Jurkat, Clone E6-1 (cell line): ENCODE data around the gene AHRR.
"Not testable (repeated sequence)": the region's sequence is repeated elsewhere in the genome, so short reads cannot be mapped to it uniquely, and the experiment has no call there.

Source experiments
- DNase-seq: peaks from one replicate; pipeline ENCODE4 v3.0.0-alpha.2; 2011; ENCODE audit warnings: low read depth, low spot score
- H3K4me3 ChIP-seq: 2 replicates; pipeline ENCODE4 v1.5.1; 2011; ENCODE audit warnings: mild to moderate bottlenecking, low read length, control low read depth, moderate library complexity

Gene AHRR

DNA sequence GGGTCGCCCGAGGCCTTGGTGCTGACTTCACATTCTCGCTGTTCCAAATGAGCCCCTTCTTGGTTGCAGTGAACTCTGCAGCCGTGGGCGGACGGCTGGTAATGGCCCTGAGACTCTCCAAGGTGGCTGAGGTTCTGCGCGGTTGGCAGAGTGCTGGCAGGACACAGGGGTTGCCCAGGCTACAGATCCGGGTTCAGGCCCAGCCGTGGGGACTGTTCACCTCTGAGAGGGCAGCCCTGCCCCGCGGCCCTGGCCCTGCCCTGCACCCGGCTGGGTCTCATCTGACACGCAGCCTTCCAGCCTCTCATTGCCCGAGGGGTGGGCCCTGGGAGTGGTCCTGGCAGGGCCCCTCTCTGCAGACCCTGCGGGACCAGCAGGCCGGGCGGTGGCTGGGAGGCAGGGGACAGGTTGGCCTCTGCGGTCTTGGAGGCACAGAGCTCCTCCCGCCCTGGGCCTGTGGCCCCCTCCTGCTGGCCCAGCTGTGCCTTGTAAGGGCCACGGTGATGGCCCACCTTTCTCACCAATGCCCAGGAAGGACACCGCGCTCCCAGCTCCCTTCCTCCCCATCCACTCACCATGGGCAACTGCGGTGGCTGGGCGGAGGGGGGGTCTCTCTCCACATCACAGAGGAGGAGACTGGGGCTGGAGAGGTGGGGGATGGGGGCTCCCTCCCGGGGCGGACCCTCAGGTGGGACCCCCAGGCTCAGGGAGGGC, 51.6 kb downstream of the AHRR start:
- H3K4me3 ChIP-seq: peak overlapping the region; percentile 29
- DNase-seq: no peak

- no peak for DNase-seq
- H3K4me3 ChIP-seq: no peak overlapping the region
Measured at GRCh38 chr5:373710-374602, 52.4 kb downstream of the AHRR start.

GRCh38 chr5:374631-375335, 53.3 kb downstream of the AHRR start:
- DNase-seq: no peak
- H3K4me3 ChIP-seq: no peak overlapping the region

GRCh38 chr5:375336-375920, 53.9 kb downstream of the AHRR start:
- no peak overlapping the region for H3K4me3 ChIP-seq
- DNase-seq: no peak

DNA sequence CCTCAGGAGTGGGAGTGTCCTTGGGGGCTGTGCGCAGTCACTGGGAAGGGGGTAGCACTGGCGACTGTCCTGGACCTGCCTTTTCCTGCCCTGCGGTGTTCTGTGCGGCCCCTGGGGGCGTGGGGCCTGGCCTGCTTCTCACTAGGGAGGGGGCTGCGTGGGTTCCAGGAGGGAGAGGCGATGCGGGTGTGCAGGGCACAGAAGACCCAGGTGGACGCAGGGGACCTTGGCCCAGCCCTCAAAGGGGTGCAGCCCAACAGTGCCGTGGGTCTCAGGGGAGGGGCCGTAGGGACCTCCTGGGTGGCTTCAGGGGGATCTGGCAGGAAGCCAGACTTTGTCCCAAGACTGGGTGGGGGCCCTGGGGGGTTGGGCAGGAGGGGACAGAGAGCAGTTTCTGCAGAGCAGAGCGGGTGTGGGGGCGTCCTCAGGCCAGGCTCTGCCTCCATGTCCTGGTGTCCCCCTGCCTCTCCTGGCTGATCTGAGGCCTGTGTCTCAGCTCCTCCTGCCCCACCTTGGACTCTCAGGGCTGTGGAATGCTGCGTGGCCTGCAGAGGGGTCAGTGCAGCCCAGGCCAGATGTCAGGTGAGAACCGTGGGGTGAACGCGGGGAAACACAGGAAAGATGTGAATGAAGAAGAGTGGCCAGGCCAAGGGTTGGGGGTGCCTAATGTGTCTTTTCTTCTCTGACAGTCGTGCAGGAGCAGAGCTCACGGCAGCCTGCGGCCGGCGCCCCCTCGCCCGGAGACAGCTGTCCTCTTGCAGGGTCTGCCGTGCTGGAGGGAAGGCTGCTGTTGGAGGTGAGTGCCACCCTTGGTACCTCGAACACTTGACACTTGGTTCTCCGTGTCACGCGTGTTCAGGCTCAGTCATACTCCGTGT, 54.6 kb downstream of the AHRR start:
- DNase-seq: no peak
- no peak overlapping the region for H3K4me3 ChIP-seq

GRCh38 chr5:376799-377325, 55.3 kb downstream of the AHRR start:
- no peak overlapping the region for H3K4me3 ChIP-seq
- no peak for DNase-seq

GRCh38 chr5:377326-377981, 55.9 kb downstream of the AHRR start:
- H3K4me3 ChIP-seq: no peak overlapping the region
- DNase-seq: no peak

- no peak overlapping the region for H3K4me3 ChIP-seq
- DNase-seq: no peak
Measured at GRCh38 chr5:378301-378891, 56.9 kb downstream of the AHRR start.

GRCh38 chr5:378976-379742, 57.6 kb downstream of the AHRR start:
- H3K4me3 ChIP-seq: no peak overlapping the region
- DNase-seq: no peak

DNA sequence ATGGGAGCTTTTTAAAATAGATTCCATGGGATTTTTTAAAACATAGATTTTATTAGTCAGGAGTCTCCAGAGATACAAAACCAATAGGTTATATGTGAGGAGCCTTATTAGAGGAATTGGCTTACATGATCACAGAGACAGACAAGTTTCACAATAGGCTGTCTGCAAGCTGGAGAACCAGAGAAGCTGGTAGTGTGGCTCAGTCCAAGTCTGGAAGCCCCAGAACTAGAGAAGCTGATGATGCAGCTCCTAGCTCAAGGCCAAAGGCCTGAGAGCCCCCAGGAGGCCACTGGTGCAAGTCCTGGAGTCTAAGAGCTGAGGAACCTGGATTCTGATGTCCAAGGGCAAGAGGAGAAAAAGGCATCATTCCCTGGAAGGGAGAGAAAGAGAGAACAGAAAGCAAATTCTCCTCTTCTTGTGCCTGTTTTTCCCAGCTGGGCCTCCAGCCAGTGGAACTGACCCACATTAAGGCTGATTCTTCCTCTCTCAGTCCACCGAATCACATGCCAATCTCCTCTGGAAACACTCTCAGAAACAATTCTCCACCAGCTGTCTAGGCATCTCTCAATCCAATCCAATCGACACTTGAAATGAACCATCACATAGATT, 59.3 kb downstream of the AHRR start:
- H3K4me3 ChIP-seq: no peak overlapping the region
- no peak for DNase-seq

- no peak for DNase-seq
- H3K4me3 ChIP-seq: no peak overlapping the region
Measured at GRCh38 chr5:383066-383465, 61.6 kb downstream of the AHRR start.

DNA sequence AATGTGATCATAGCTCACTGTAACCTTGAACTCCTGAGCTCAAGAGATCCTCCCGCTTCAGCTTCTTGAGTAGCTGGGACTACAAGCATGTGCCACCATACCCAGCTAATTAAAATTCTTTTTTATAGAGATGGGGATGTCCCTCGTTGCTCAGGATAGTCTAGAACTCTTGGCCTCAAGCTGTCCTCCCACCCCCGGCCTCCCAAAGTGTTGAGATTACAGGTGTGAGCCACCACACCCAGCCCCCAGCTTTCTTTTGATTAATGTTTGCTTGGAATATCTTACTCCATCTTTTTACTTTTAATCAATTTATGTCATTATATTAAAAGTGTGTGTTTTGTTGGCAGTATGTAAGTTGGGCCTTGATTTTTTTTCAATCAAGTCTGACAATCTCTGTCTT, 62.1 kb downstream of the AHRR start:
- H3K4me3 ChIP-seq: no peak overlapping the region
- DNase-seq: no peak

DNA sequence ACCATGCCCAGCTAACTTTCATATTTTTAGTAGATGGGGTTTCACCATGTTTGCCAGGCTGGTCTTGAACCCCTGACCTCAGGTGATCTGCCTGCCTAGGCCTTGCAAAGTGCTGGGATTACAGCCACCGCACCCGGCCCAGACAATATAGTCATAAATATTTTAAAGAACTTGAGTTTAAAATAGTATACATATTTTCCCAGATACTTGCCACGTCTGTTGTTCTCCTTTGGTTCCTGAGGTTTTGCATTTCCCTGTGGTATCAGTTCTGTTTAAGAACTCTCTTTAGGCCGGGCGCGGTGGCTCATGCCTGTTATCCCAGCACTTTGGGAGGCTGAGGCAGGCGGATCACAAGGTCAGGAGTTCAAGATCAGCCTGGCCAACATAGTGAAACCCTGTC, 63.1 kb downstream of the AHRR start:
- DNase-seq, H3K4me3 ChIP-seq: not testable (repeated sequence)

DNA sequence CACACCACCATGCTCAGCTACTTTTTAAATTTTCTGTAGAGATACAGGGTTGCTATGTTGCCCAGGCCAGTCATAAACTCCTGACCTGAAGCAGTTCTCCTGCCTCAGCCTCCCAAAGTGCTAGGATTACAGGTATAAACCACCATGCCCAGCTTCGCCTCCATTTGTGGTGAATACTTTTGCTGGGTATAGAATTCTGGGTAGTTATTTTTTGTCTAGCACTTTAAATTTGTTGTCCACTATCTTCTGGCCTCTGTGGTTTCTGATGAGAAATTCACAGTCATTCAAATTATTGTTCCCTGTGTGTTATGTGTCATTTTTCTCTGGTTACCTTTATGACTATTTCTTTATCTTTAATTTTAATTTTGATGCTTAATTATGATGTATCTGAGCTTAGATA, 63.8 kb downstream of the AHRR start:
- DNase-seq: no peak

GRCh38 chr5:386432-387341, 65.2 kb downstream of the AHRR start:
- no peak overlapping the region for H3K4me3 ChIP-seq
- no peak for DNase-seq

More for the DNA sequence above, 63.8 kb downstream of the AHRR start:
- no peak overlapping the region for H3K4me3 ChIP-seq
